Vagina (tissue), 2 donors: ENCODE data around the gene PHF14.

ENCODE experiments used
- CTCF ChIP-seq, 3 experiments: fragments of 450-650 bp in 2 of 3; fragments of 200-600 bp in 1 of 3; sonication (generic) in 1 of 3; IDR thresholded peaks; one replicate each; pipeline ENCODE4 v1.5.1; 2017 to 2019; ENCODE audit warnings: antibody characterized with exemption in 3 of 3, mild to moderate bottlenecking in 2 of 3, moderate library complexity in 2 of 3
- POLR2A ChIP-seq, 2 donors: fragments of 450-650 bp; IDR thresholded peaks; one replicate each; pipeline ENCODE4 v1.6.1; 2017; ENCODE audit warnings: antibody characterized with exemption in 2 of 2, mild to moderate bottlenecking in 2 of 2, moderate library complexity in 2 of 2
- POLR2AphosphoS5 ChIP-seq, 2 donors: sonication (generic); formaldehyde crosslinking; IDR thresholded peaks; one replicate each; pipeline ENCODE4 v1.9.0; 2017; ENCODE audit warnings: antibody characterized with exemption in 2 of 2, mild to moderate bottlenecking in 2 of 2, low read depth in 1 of 2; ENCODE audit not compliant: insufficient read depth in 1 of 2

- TF ChIP-seq CTCF (IDR thresholded peaks at IDR 0.05): no peak
- no peak for TF ChIP-seq POLR2AphosphoS5 (IDR thresholded peaks at IDR 0.05; ENCODE audit: insufficient read depth in 1 of 2, low read depth in 1 of 2)
- TF ChIP-seq POLR2A (IDR thresholded peaks at IDR 0.05): no peak
These were observed 88.4 kb downstream of the PHF14 start for GRCh38 chr7:11062110-11062509.
